Measurements from ENCODE around the gene NCK1. TPM values are rescaled to one million over a fixed set of nuclear protein-coding genes. Genes with fewer than 3 reads are reported as not detected.
A peak's percentile ranks its signal among the peaks of the same experiment; 100 is the strongest.

Gene NCK1
- polyA plus RNA-seq, 2 of the 4 experiments (the other 2 are of a cell fraction), result 30.2 to 60.8 TPM

GRCh38 chr3:136929977-136930670 lies 68.1 kb downstream of the NCK1 start:
- Histone ChIP-seq H3K9me3 (no peaks in the 10 kb centered on the region), H3K4me1 (peaks cover 50% of the 10 kb centered on the region), H3K4me3 (peak overlapping the region; percentile 30; the same call in 2 of the 3 replicates), H3K4me2 (peak overlapping the region; percentile 76), H3K27ac (peak overlapping the region; percentile 36 to 75; a peak in 5 of 6 replicates)
- WGBS (ENCODE audit: missing lambda C conversion rate), result 13% methylated on average over 4 of the region's 4 CpGs
- ATAC-seq (peak in 1 of 2 experiments; percentile 70; a peak in 3 of 6 replicates), FAIRE-seq (no peak), DNase-seq (ENCODE audit: low read depth in 1 of 2, low spot score in 1 of 2) (peak; percentile 8 to 30)
- CTCF ChIA-PET, result interaction anchor here (1.5 kb wide), 1 partner anchor 84 kb away, joined by 4 read pairs; no protein-coding TSS in a partner anchor
- peak; percentile 25 to 44; a peak in 1 of 4 replicates for TF ChIP-seq CEBPB (IDR thresholded peaks at IDR 0.05)
- TF ChIP-seq, protein P1, sequence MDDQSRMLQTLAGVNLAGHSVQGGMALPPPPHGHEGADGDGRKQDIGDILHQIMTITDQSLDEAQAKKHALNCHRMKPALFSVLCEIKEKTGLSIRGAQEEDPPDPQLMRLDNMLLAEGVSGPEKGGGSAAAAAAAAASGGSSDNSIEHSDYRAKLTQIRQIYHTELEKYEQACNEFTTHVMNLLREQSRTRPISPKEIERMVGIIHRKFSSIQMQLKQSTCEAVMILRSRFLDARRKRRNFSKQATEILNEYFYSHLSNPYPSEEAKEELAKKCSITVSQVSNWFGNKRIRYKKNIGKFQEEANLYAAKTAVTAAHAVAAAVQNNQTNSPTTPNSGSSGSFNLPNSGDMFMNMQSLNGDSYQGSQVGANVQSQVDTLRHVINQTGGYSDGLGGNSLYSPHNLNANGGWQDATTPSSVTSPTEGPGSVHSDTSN (IDR thresholded peaks at IDR 0.05), result no peak
- POLR2A ChIA-PET, result interaction anchor here (0.6 to 1.8 kb wide), 3 partner anchors 32 to 178 kb away, joined by 3 to 7 read pairs (median 5); partner anchors contain the start of genes NCK1 and STAG1

DNA sequence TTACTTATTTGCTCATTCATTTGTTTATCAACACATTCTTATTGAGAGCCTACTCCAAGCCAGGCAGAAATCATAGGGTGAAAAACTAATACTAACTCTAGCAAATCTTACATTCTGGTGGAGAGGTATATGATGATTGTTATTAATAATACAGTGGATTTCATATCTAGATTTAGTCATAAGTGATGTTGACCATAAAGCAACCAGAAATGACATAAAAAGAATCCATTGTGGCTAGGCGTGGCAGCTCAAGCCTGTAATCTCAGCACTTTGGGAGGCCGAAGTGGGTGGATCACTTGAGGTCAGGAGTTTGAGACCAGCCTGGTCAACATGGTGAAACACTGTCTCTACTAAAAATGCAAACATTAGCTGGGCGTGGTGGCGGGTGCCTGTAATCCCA lies 69.6 kb downstream of the NCK1 start:
- FAIRE-seq, result no peak
- 54% methylated on average over 4 of the region's 4 CpGs for WGBS (ENCODE audit: missing lambda C conversion rate)
- Histone ChIP-seq H3K9me3 (no peaks in the 10 kb centered on the region), H3K4me2 (peak overlapping the region; percentile 76), H3K4me1 (peaks cover 42% of the 10 kb centered on the region), H3K4me3 (no peak overlapping the region; the same call in 2 of the 3 replicates), H3K27ac (peak overlapping the region; percentile 36 to 80; a peak in 5 of 6 replicates)
- ChIA-PET POLR2A (interaction anchor here (1.8 kb wide), 1 partner anchor 179 kb away, joined by 7 read pairs; the partner anchor contains the start of gene STAG1), CTCF (interaction anchor here (0.6 to 1.5 kb wide), 2 partner anchors 82 to 1777 kb away, joined by 4 read pairs; no protein-coding TSS in a partner anchor)
- DNase-seq (ENCODE audit: low read depth in 1 of 2, low spot score in 1 of 2), result peak in 1 of 2 experiments; percentile 34
- ATAC-seq, result peak in 1 of 2 experiments; percentile 47; a peak in 3 of 6 replicates
- no peak for TF ChIP-seq KDM5A (IDR thresholded peaks at IDR 0.05)
- no peak for TF ChIP-seq ZNF302 (CRISPR knock-in tag; IDR thresholded peaks at IDR 0.05)
- no peak for TF ChIP-seq MAZ (IDR thresholded peaks at IDR 0.05; ENCODE audit: borderline replicate concordance, low read depth, low read length)
- no peak for TF ChIP-seq TFCP2L1 (CRISPR knock-in tag; IDR thresholded peaks at IDR 0.05)
- TF ChIP-seq, protein P2, sequence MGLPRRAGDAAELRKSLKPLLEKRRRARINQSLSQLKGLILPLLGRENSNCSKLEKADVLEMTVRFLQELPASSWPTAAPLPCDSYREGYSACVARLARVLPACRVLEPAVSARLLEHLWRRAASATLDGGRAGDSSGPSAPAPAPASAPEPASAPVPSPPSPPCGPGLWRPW (IDR thresholded peaks at IDR 0.05), result no peak
- TF ChIP-seq, protein P3, sequence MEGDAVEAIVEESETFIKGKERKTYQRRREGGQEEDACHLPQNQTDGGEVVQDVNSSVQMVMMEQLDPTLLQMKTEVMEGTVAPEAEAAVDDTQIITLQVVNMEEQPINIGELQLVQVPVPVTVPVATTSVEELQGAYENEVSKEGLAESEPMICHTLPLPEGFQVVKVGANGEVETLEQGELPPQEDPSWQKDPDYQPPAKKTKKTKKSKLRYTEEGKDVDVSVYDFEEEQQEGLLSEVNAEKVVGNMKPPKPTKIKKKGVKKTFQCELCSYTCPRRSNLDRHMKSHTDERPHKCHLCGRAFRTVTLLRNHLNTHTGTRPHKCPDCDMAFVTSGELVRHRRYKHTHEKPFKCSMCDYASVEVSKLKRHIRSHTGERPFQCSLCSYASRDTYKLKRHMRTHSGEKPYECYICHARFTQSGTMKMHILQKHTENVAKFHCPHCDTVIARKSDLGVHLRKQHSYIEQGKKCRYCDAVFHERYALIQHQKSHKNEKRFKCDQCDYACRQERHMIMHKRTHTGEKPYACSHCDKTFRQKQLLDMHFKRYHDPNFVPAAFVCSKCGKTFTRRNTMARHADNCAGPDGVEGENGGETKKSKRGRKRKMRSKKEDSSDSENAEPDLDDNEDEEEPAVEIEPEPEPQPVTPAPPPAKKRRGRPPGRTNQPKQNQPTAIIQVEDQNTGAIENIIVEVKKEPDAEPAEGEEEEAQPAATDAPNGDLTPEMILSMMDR (IDR thresholded peaks at IDR 0.05), result no peak
- TF ChIP-seq MAFK (IDR thresholded peaks at IDR 0.05; ENCODE audit: partially characterized antibody), result no peak
- no peak for TF ChIP-seq RNF2 (IDR thresholded peaks at IDR 0.05; ENCODE audit: borderline replicate concordance, low read depth)

DNA sequence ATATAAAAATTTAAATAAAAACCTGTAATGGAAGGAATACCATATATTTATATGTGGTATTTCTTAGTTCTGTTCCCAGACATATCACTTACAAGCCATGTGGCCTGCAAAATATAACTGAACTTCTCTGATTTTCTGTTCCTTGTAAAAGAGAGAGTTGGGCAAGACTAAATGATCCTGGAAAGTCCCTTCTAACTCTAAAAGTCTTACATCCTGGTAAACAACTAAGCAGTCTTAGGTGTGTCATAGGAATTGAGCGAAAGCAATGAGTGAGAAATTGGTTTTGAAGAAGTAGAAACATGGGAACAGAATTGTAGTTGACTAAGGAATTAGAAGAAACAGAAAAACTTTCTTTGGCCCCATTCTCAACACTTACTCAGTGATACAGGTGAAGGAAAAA lies 70.5 kb downstream of the NCK1 start:
- TF ChIP-seq, protein P1 (IDR thresholded peaks at IDR 0.05), result no peak
- TF ChIP-seq CEBPB (IDR thresholded peaks at IDR 0.05) (peak in 1 of 2 experiments; percentile 38; a peak in 1 of 4 replicates), HOXB13 (CRISPR knock-in tag; IDR thresholded peaks at IDR 0.05; ENCODE audit: low read depth) (no peak)
- H3K4me1 ChIP-seq, result peaks cover 42% of the 10 kb centered on the region
- DNase-seq (ENCODE audit: low read depth in 1 of 2, low spot score in 1 of 2) (peak in 1 of 2 experiments; percentile 38), FAIRE-seq (no peak), ATAC-seq (peak in 1 of 2 experiments; percentile 48; a peak in 3 of 6 replicates)
- ChIA-PET POLR2A (no interaction called here), CTCF (no interaction called here)
- H3K4me3 ChIP-seq, result no peak overlapping the region
- H3K4me2 ChIP-seq, result peak overlapping the region; percentile 76
- WGBS (ENCODE audit: missing lambda C conversion rate), result 38% methylated on average over 1 of the region's 1 CpG
- H3K9me3 ChIP-seq, result no peaks in the 10 kb centered on the region
- H3K27ac ChIP-seq, result peak overlapping the region; percentile 12 to 80; a peak in 3 of 6 replicates

All from A549 (cell line).